K562 treated with DMSO at 1 percent for 24 hours (cell line): Measurements from ENCODE around the gene ETFRF1. TPM values are rescaled to one million over a fixed set of nuclear protein-coding genes. Genes with fewer than 3 reads are reported as not detected.

ENCODE experiments used
- total RNA-seq: library from RNA; unstranded; fragments of 300-600 nt; gene quantifications from 2 replicates; pipeline ENCODE4 v1.2.3, GENCODE V29; 2022; ENCODE audit warnings: low read depth; ENCODE audit not compliant: insufficient read depth

ETFRF1 gene, protein sequence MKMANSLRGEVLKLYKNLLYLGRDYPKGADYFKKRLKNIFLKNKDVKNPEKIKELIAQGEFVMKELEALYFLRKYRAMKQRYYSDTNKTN
- total RNA-seq, result 16.5 and 18.1 TPM in 2 replicates

DNA sequence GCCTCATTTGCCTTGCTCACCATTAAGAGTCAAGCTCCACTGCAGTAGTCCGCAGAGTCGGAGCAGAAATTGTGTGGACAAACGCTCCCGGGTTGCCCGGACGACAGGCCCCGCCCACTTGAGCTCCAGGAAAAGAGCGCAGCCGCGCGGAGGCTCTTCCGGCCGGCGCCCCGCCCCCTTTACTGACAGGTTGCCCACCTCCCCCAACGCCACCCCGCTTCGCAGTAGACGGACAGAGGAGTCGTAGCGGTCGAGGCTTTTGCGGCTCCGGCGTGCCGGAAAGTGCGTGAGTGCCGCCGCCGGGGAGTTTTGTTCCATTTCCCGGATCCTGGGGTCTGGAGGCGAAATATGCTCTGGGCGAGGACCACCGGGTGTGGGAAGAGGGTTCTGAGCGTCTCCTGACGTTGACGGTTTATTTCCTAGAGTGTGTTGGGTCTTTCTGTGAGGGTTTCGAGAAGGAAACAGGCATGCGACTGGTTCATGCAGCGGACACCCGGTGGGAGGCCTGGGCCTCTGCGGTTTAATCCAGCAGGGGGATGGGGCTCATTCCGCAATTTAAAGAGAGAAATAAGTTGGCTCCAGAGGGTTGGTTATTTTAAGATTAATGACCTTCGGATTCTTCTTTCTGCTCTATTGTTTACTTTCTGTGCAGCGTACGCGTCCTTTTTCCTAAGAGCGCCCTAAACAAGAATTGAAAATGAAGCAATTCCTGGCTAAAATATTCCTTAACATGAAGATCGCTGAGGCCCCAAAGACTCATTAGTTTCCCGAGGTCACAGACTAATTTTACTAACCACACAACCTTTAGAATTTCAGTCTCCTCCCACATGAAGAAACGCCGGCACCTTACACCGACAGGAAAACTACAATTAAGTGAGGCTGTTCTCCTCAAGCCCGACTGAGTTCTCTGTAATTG, at the start of gene ETFRF1, which contains the start of gene DNAI7:
TSS of gene ETFRF1 (plus strand) at position 182 of the 916 bp plus-strand sequence. CDS start 8,720 bp downstream, outside the sequence.
TSS of gene DNAI7 (minus strand) at position 105 of the 916 bp plus-strand sequence. CDS start at position 23, 82 bp downstream.

DNA sequence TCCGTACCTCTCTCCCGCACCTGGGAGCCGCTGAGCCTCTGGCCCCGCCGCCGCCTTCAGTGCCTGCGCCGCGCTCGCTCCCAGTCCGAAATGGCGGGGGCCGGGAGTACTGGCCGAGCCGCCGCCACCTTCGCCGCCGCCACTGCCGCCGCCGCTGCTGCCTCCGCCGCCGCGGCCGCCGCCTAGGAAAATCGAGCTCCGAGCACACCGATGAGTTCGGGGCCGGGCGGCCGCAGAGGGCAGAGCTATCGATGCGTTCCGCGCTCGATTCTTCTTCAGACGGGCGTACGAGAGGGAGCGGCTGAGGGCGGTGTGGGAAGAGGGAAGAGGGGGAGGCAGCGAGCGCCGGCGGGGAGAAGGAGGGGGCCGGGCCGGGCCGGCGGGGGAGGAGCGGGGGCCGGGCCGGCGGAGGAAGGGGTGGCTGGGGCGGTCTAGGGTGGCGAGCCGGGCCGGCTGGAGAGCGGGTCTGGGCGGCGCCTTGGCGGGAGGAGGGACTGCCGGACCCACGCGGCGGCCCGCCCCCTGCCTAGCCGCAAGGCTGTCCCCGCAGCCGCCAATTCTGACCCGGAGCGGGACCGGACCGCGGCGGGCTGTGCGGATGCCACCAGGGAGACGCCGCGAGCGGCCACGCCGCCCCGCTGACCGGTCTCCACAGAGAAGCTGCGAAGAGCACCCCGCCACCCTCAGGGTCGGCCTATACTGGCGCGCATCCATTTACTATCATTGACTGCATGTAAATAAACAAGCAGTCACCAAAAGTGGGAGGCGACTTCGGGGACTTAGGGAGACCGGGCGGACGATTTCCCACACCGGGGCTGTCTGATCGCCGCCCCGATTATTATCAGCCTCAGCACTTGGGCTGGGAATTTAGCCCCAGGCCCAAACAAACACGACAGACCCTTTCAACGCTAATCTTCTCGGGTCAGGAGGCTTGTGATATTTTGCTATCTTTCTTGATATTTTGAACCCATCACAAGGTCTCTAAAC, 56.0 kb downstream of the ETFRF1 start, which contains the start of gene KRAS:
TSS of gene KRAS (minus strand) at position 186 of the 987 bp plus-strand sequence.

Other genes starting within 250 kb of the ETFRF1 start
- 41.3 and 50.2 TPM in 2 replicates for gene BCAT1, start 246.1 kb upstream of the ETFRF1 start, total RNA-seq
- gene DNAI7, start 77 bp upstream of the ETFRF1 start, total RNA-seq, result not detected in 2 replicates
- gene KRAS, start 55.7 kb downstream of the ETFRF1 start, total RNA-seq, result 5.4 and 6.8 TPM in 2 replicates